H1 (cell line): ENCODE data around the gene FAIM2. TPM values are rescaled to one million over a fixed set of nuclear protein-coding genes. Genes with fewer than 3 reads are reported as not detected.
A peak's percentile ranks its signal among the peaks of the same experiment; 100 is the strongest.

ENCODE experiments used
- CEBPB ChIP-seq: IDR thresholded peaks from 2 replicates; pipeline ENCODE4 v1.6.1; 2012; ENCODE audit warnings: low read depth, low read length
- POLR2AphosphoS5 ChIP-seq: IDR thresholded peaks from 2 replicates; pipeline ENCODE4 v1.6.1; 2011; ENCODE audit warnings: low read depth, low read length
- POU5F1 ChIP-seq: IDR thresholded peaks from 2 replicates; pipeline ENCODE4 v1.6.1; 2011; ENCODE audit warnings: low read depth, mild to moderate bottlenecking, low read length, moderate library complexity
- RAD21 ChIP-seq, 2 experiments: IDR thresholded peaks in 1 of 2; conservative IDR thresholded peaks in 1 of 2; 2 replicates each; pipeline ENCODE4 v1.6.1; 2011; ENCODE audit warnings: low read depth in 2 of 2, low read length in 2 of 2, improper control_type of control experiment in 1 of 2, inconsistent platforms in 1 of 2, mild to moderate bottlenecking in 1 of 2, moderate library complexity in 1 of 2
- SAP30 ChIP-seq: fragments of 300-600 bp; sonication (generic); IDR thresholded peaks from 2 replicates; pipeline ENCODE4 v1.7.1; 2012; ENCODE audit warnings: low read length, moderate library complexity, mild to moderate bottlenecking, inconsistent platforms; ENCODE audit not compliant: insufficient read depth, insufficient replicate concordance
- SIX5 ChIP-seq: IDR thresholded peaks from 2 replicates; pipeline ENCODE4 v1.6.1; 2011; ENCODE audit warnings: mild to moderate bottlenecking, low read depth, low read length
- SP2 ChIP-seq: IDR thresholded peaks from 2 replicates; pipeline ENCODE4 v1.6.1; 2012; ENCODE audit warnings: mild to moderate bottlenecking, low read length, inconsistent platforms
- TAF1 ChIP-seq: IDR thresholded peaks from 2 replicates; pipeline ENCODE4 v1.6.1; 2011; ENCODE audit warnings: mild to moderate bottlenecking, low read depth, low read length
- polyA plus RNA-seq, 7 experiments: library from polyadenylated mRNA; depleted of rRNA in 3 of 7; stranded (reverse) in 5 of 7; unstranded in 2 of 7; fragments of >200 nt in 5 of 7; fragments of 200-250 nt in 2 of 7; gene quantifications; 1 replicate in 5 of 7; 2 replicates in 1 of 7; 4 replicates in 1 of 7; pipeline versions ENCODE4 v1.2.1 to v1.2.3, GENCODE V29; 2011 to 2013; ENCODE audit warnings: missing spikeins in 2 of 7, mixed read lengths in 2 of 7
- total RNA-seq: library from RNA; stranded (reverse); fragmentation: NEBNext Ultra II Directional; extraction: Animal tissue kit (Norgen Biotek cat#: 25700); gene quantifications from 2 replicates; pipeline ENCODE4 v1.2.1, GENCODE V29; 2021
- TF ChIP-seq, protein P1 (sequence below): IDR thresholded peaks from 2 replicates; pipeline ENCODE4 v1.6.1; 2011; ENCODE audit warnings: low read depth, mild to moderate bottlenecking, low read length; ENCODE audit not compliant: insufficient read depth
- TF ChIP-seq, protein P2 (sequence below): IDR thresholded peaks from 2 replicates; pipeline ENCODE4 v1.6.1; 2012; ENCODE audit warnings: low read length, inconsistent platforms

FAIM2 gene
- total and polyA plus RNA-seq, 2 of the 8 experiments (the other 6 are each of a cell fraction or from before 2014, with no cell fraction given) = 0.89 to 1.3 TPM

DNA sequence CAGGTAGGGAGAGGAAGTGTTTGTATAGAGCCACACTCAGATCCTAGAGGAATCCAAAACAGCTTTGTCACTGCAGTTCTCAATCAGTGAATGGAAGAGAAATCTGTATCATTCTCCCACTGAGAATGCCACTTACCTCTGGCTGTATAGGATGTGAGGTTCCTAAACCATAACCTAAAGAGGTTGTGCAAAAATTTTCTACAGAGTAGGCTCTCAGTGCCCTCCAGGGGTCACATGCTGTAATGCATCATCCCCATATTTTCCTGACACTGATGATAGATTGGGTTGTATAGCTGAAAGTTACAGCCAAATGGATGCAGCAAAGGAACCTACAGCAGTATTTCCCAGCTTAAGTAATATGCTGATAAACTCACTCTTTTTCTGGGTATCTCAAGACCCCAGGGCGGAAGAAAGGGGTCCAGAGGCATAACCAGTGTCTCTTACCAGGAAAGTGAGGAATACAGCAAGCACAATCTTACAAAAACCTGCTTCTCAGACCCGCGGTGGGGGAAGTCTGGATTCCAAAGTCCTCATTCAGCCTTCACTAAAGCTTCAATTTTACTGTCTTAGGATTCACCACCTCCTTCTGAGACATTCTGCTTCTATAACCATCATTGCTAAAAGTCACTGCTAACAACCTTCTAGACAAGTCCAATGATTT lies 64.6 kb downstream of the FAIM2 start (continued):
- TF ChIP-seq, protein P1, sequence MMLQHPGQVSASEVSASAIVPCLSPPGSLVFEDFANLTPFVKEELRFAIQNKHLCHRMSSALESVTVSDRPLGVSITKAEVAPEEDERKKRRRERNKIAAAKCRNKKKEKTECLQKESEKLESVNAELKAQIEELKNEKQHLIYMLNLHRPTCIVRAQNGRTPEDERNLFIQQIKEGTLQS = no peak
- TF ChIP-seq CEBPB (peak; percentile 54; the same call in 1 of the 2 replicates), POLR2AphosphoS5 (no peak), SAP30 (no peak), POU5F1 (no peak), TAF1 (no peak), SP2 (no peak), RAD21 (IDR thresholded peaks at IDR 0.05 in 1 of 2, conservative IDR thresholded peaks at IDR 0.05 in 1 of 2; ENCODE audit: low read depth in 2 of 2, low read length in 2 of 2) (peak; percentile 89 to 92), SIX5 (no peak)
- TF ChIP-seq, protein P2, sequence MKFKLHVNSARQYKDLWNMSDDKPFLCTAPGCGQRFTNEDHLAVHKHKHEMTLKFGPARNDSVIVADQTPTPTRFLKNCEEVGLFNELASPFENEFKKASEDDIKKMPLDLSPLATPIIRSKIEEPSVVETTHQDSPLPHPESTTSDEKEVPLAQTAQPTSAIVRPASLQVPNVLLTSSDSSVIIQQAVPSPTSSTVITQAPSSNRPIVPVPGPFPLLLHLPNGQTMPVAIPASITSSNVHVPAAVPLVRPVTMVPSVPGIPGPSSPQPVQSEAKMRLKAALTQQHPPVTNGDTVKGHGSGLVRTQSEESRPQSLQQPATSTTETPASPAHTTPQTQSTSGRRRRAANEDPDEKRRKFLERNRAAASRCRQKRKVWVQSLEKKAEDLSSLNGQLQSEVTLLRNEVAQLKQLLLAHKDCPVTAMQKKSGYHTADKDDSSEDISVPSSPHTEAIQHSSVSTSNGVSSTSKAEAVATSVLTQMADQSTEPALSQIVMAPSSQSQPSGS = no peak
